HL-60 (cell line): ENCODE measurements around the gene FEZ2.

Source experiments
- DNase-seq, 2 experiments: peaks; one replicate each; pipeline ENCODE4 v3.0.0-alpha.2; 2010 to 2020; ENCODE audit warnings: low read depth in 1 of 2, low spot score in 1 of 2
- H3K27ac ChIP-seq: fragments of 250-450 bp; sonication (Bioruptor Pico); replicated peaks from 2 replicates; pipeline ENCODE4 v1.5.1; 2020; ENCODE audit warnings: mild to moderate bottlenecking, moderate library complexity
- H3K27me3 ChIP-seq: fragments of 250-450 bp; sonication (Bioruptor Pico); 2 replicates; pipeline ENCODE4 v1.5.1; 2021; ENCODE audit warnings: mild to moderate bottlenecking, moderate library complexity; ENCODE audit not compliant: insufficient read depth, poor library complexity, severe bottlenecking
- H3K4me3 ChIP-seq: replicated peaks from 2 replicates; pipeline ENCODE4 v1.5.1; 2011; ENCODE audit warnings: mild to moderate bottlenecking, control low read depth, low read length; ENCODE audit not compliant: insufficient read depth
- GABPA ChIP-seq: IDR thresholded peaks from 2 replicates; pipeline ENCODE4 v1.6.1; 2012; ENCODE audit warnings: low read depth
- POLR2AphosphoS5 ChIP-seq: IDR thresholded peaks from 2 replicates; pipeline ENCODE4 v1.6.1; 2012; ENCODE audit warnings: low read depth
- SPI1 ChIP-seq: IDR thresholded peaks from 2 replicates; pipeline ENCODE4 v1.6.1; 2012; ENCODE audit warnings: low read depth, mild to moderate bottlenecking, borderline replicate concordance
- TF ChIP-seq, protein P1 (sequence below): IDR thresholded peaks from one replicate; pipeline ENCODE4 v1.5.1; 2011; ENCODE audit warnings: low read length, control low read depth, inconsistent platforms; ENCODE audit not compliant: insufficient read depth
- TF ChIP-seq, protein P2 (sequence below): IDR thresholded peaks from 2 replicates; pipeline ENCODE4 v1.6.1; 2012; ENCODE audit warnings: low read depth; ENCODE audit not compliant: insufficient replicate concordance

The FEZ2 gene

DNA sequence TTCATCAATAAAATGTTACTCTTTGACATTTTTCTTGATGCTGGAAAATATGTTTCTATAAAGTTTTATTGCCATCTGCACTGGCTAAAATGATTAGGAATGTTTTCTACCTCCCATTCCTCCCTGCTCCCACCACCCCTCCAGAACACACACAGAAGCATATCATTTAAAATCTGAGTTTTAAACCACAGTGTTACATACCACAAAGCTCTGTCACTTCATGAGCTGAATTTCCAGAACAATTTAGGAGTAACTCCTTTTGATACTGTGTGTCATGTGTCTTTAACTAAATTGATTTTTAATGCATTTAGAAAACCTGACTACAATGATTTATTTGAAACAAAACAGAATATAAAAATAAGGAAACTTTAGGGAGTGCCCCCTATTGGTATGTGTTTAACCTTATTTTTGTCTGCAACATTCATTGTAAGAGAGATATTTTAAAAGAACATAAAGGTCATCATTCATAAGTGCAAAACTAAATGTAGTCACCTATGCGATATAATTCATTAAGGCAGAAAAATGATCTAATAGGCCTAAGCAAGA is 52.0 kb downstream of the FEZ2 start:
- TF ChIP-seq SPI1: no peak
- TF ChIP-seq POLR2AphosphoS5: no peak
- TF ChIP-seq, protein P1, sequence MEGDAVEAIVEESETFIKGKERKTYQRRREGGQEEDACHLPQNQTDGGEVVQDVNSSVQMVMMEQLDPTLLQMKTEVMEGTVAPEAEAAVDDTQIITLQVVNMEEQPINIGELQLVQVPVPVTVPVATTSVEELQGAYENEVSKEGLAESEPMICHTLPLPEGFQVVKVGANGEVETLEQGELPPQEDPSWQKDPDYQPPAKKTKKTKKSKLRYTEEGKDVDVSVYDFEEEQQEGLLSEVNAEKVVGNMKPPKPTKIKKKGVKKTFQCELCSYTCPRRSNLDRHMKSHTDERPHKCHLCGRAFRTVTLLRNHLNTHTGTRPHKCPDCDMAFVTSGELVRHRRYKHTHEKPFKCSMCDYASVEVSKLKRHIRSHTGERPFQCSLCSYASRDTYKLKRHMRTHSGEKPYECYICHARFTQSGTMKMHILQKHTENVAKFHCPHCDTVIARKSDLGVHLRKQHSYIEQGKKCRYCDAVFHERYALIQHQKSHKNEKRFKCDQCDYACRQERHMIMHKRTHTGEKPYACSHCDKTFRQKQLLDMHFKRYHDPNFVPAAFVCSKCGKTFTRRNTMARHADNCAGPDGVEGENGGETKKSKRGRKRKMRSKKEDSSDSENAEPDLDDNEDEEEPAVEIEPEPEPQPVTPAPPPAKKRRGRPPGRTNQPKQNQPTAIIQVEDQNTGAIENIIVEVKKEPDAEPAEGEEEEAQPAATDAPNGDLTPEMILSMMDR: no peak
- TF ChIP-seq, protein P2, sequence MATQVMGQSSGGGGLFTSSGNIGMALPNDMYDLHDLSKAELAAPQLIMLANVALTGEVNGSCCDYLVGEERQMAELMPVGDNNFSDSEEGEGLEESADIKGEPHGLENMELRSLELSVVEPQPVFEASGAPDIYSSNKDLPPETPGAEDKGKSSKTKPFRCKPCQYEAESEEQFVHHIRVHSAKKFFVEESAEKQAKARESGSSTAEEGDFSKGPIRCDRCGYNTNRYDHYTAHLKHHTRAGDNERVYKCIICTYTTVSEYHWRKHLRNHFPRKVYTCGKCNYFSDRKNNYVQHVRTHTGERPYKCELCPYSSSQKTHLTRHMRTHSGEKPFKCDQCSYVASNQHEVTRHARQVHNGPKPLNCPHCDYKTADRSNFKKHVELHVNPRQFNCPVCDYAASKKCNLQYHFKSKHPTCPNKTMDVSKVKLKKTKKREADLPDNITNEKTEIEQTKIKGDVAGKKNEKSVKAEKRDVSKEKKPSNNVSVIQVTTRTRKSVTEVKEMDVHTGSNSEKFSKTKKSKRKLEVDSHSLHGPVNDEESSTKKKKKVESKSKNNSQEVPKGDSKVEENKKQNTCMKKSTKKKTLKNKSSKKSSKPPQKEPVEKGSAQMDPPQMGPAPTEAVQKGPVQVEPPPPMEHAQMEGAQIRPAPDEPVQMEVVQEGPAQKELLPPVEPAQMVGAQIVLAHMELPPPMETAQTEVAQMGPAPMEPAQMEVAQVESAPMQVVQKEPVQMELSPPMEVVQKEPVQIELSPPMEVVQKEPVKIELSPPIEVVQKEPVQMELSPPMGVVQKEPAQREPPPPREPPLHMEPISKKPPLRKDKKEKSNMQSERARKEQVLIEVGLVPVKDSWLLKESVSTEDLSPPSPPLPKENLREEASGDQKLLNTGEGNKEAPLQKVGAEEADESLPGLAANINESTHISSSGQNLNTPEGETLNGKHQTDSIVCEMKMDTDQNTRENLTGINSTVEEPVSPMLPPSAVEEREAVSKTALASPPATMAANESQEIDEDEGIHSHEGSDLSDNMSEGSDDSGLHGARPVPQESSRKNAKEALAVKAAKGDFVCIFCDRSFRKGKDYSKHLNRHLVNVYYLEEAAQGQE: no peak
- no peak for TF ChIP-seq GABPA

DNA sequence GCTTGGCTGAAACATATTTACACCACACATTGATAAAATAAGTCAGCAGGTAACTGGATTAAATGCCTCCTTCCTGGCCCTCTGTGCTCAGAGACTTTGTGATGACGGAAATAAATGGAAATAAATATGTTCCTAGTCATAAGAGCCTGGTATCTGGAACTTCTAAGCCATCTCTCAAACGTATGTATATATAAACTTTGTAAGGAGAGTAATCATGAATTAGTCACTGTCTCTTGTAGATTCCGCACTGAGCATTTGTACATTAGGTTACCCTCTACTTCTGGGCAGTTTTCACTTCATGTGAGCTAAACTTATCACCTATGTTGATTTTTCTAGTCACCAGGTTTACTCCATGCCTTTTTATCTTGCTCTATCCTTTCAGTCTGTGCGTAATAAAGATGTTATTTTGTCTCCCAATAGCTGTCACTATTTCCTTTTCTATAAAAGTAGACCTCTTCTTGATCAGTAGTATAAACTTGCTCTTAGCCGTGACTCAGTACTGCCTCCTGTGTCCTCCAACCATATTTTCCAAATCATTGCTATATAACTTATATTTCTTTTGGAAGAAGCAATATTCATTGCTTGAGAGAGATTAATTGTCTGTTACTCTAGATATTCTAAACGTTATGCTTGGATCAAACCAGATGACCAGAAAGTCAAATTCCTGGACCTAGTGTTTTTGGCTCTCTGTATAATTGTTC is 53.2 kb downstream of the FEZ2 start:
- Histone ChIP-seq H3K27me3 (no peaks in the 10 kb centered on the region), H3K4me3 (no peak overlapping the region), H3K27ac (no peak overlapping the region)
- no peak for DNase-seq
- TF ChIP-seq, protein P1: no peak
- TF ChIP-seq POLR2AphosphoS5 (no peak), SPI1 (no peak), GABPA (no peak)
- TF ChIP-seq, protein P2: no peak

More for the DNA sequence above, 52.0 kb downstream of the FEZ2 start:
- H3K4me3 ChIP-seq: no peak overlapping the region
- H3K27ac ChIP-seq: no peak overlapping the region
- DNase-seq: no peak
- H3K27me3 ChIP-seq: no peaks in the 10 kb centered on the region

DNA sequence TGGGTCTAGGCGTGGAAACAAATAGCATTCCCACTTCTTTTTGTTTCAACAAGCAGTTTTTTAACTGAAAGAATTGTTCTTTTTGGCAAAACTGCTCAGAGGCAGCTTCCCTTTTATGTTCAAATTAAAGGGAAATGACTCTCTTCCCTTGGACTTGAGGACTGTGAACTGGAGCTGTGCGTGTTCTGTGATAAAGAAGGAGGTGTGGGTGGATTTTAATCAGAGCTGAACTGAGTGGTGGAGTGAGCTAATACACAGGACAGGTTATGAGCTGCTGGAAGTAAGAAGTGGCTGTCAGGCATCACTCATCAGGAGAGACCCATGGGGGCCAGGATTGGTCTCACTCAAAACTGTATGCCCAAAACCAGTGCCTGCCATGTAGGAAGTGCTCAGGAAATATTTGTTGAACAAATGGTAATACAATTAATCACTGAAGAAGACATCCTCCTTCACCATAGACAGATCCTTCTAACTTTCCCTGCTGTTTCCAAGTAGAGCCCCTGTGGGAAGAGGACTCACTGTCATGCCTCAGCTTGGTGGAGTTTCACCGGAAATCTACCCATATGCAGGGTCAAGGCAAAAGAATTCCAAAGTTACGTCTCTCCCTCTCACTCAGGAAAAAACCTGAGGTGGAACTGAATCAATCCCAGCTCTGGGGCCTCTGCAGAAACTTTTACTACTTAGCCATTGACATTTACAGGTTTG is 55.9 kb downstream of the FEZ2 start:
- TF ChIP-seq GABPA (no peak), POLR2AphosphoS5 (no peak), SPI1 (0 out of 2 replicates have a peak, but pooled peaks have one; percentile 3)
- TF ChIP-seq, protein P2: no peak
- TF ChIP-seq, protein P1: no peak
- Histone ChIP-seq H3K4me3 (no peak overlapping the region), H3K27me3 (no peaks in the 10 kb centered on the region), H3K27ac (no peak overlapping the region)
- no peak for DNase-seq
